ENCODE results near the gene ITPR2.
"Not testable (repeated sequence)": the region's sequence is repeated elsewhere in the genome, so short reads cannot be mapped to it uniquely, and the experiment has no call there.

Gene ITPR2

GRCh38 chr12:26786865-26787514 lies 46.0 kb downstream of the ITPR2 start:
- H3K4me3 ChIP-seq (ENCODE audit: low read depth, low read length): no peak overlapping the region
- TF ChIP-seq CTCF (IDR thresholded peaks at IDR 0.05; ENCODE audit: borderline replicate concordance, insufficient read depth, low read depth, low read length): no peak

GRCh38 chr12:26786491-26786864 lies 46.5 kb downstream of the ITPR2 start:
- no peak for TF ChIP-seq CTCF (IDR thresholded peaks at IDR 0.05; ENCODE audit: borderline replicate concordance, insufficient read depth, low read depth, low read length)
- H3K4me3 ChIP-seq (ENCODE audit: low read depth, low read length): no peak overlapping the region

- not testable (repeated sequence) for H3K4me3 ChIP-seq (ENCODE audit: low read depth, low read length)
Observed at GRCh38 chr12:26783816-26784379, 49.1 kb downstream of the ITPR2 start.

GRCh38 chr12:26783131-26783526 lies 49.9 kb downstream of the ITPR2 start:
- H3K4me3 ChIP-seq (ENCODE audit: low read depth, low read length): no peak overlapping the region
- TF ChIP-seq CTCF (IDR thresholded peaks at IDR 0.05; ENCODE audit: borderline replicate concordance, insufficient read depth, low read depth, low read length): no peak

- H3K4me3 ChIP-seq (ENCODE audit: low read depth, low read length): no peak overlapping the region
- no peak for TF ChIP-seq CTCF (IDR thresholded peaks at IDR 0.05; ENCODE audit: borderline replicate concordance, insufficient read depth, low read depth, low read length)
Observed at GRCh38 chr12:26782372-26783130, 50.4 kb downstream of the ITPR2 start.

- not testable (repeated sequence) for H3K4me3 ChIP-seq (ENCODE audit: low read depth, low read length)
Observed at GRCh38 chr12:26780656-26781055, 52.3 kb downstream of the ITPR2 start.

- H3K4me3 ChIP-seq (ENCODE audit: low read depth, low read length): not testable (repeated sequence)
Observed at GRCh38 chr12:26778173-26778775, 54.7 kb downstream of the ITPR2 start.

- no peak overlapping the region for H3K4me3 ChIP-seq (ENCODE audit: low read depth, low read length)
- no peak for TF ChIP-seq CTCF (IDR thresholded peaks at IDR 0.05; ENCODE audit: borderline replicate concordance, insufficient read depth, low read depth, low read length)
Observed at GRCh38 chr12:26777236-26777635, 55.8 kb downstream of the ITPR2 start.

- not testable (repeated sequence) for H3K4me3 ChIP-seq (ENCODE audit: low read depth, low read length)
Observed at GRCh38 chr12:26775991-26776390, 57.0 kb downstream of the ITPR2 start.

Data from GM12875 (cell line).